ENCODE measurements around the gene USP21.

GRCh38 chr1:161166669-161167548 is 7.6 kb downstream of the USP21 start:
- TF ChIP-seq SIN3A (IDR thresholded peaks at IDR 0.05; ENCODE audit: borderline replicate concordance, insufficient read depth, low read length) (no peak), FOXP2 (optimal IDR thresholded peaks at IDR 0.05; ENCODE audit: borderline replicate concordance, extremely low read depth, extremely low read length, insufficient read depth) (no peak), POLR2AphosphoS5 (IDR thresholded peaks at IDR 0.05; ENCODE audit: low read depth, low read length) (no peak), TAF1 (IDR thresholded peaks at IDR 0.05; ENCODE audit: borderline replicate concordance, insufficient read depth, low read length) (no peak), REST (IDR thresholded peaks at IDR 0.05; ENCODE audit: insufficient read depth in 1 of 2, low read depth in 2 of 2, low read length in 2 of 2) (no peak)

All from PFSK-1 (cell line).